DOHH2 (cell line): ENCODE measurements around the gene SLC6A19.

Source experiments
- H3F3A ChIP-seq: fragments of 200-600 bp; sonication (generic), shearing (Covaris generic); 2 replicates; pipeline ENCODE4 v1.6.0; 2016; ENCODE audit warnings: antibody characterized with exemption, mild to moderate bottlenecking; ENCODE audit not compliant: control insufficient read depth, insufficient read depth
- H3K27ac ChIP-seq: fragments of 200-600 bp; sonication (generic); 2 replicates; pipeline ENCODE4 v1.5.1; 2014; ENCODE audit warnings: low read depth, mild to moderate bottlenecking, low read length, moderate library complexity
- H3K27me3 ChIP-seq: fragments of 200-600 bp; sonication (generic); 2 replicates; pipeline ENCODE4 v1.6.1; 2014; ENCODE audit warnings: mild to moderate bottlenecking, low read length, mixed read lengths; ENCODE audit not compliant: control insufficient read depth
- H3K36me3 ChIP-seq: fragments of 200-600 bp; sonication (generic); 2 replicates; pipeline ENCODE4 v1.6.1; 2014; ENCODE audit warnings: mild to moderate bottlenecking, low read length, moderate library complexity, mixed read lengths; ENCODE audit not compliant: control insufficient read depth
- H3K4me1 ChIP-seq: fragments of 200-600 bp; sonication (generic); 2 replicates; pipeline ENCODE4 v1.6.1; 2014; ENCODE audit warnings: mild to moderate bottlenecking, low read length, mixed read lengths; ENCODE audit not compliant: control insufficient read depth
- H3K4me2 ChIP-seq: fragments of 200-600 bp; sonication (generic); 2 replicates; pipeline ENCODE4 v1.6.0; 2014; ENCODE audit warnings: mild to moderate bottlenecking, low read length, moderate library complexity
- H3K4me3 ChIP-seq: fragments of 200-600 bp; sonication (generic); 2 replicates; pipeline ENCODE4 v1.5.1; 2014; ENCODE audit warnings: mild to moderate bottlenecking, low read length, mixed read lengths
- H3K79me2 ChIP-seq: fragments of 200-600 bp; sonication (generic); 2 replicates; pipeline ENCODE4 v1.6.1; 2014; ENCODE audit warnings: mild to moderate bottlenecking, low read length, mixed read lengths; ENCODE audit not compliant: control insufficient read depth
- H3K9me2 ChIP-seq: fragments of 200-600 bp; sonication (generic); replicated peaks from 2 replicates; pipeline ENCODE4 v1.6.1; 2014; ENCODE audit warnings: mild to moderate bottlenecking, low read length, mixed read lengths; ENCODE audit not compliant: control insufficient read depth
- H3K9me3 ChIP-seq: fragments of 200-600 bp; sonication (generic); 2 replicates; pipeline ENCODE4 v1.6.1; 2014; ENCODE audit warnings: antibody characterized with exemption, low read length, mixed read lengths; ENCODE audit not compliant: control insufficient read depth, insufficient read depth
- H4K20me1 ChIP-seq: fragments of 200-600 bp; sonication (generic); 2 replicates; pipeline ENCODE4 v1.6.0; 2014; ENCODE audit warnings: low read depth, mild to moderate bottlenecking, antibody characterized with exemption, low read length, moderate library complexity; ENCODE audit not compliant: control insufficient read depth, insufficient read depth
- EZH2phosphoT487 ChIP-seq: fragments of 200-600 bp; sonication (generic); IDR thresholded peaks from 2 replicates; pipeline ENCODE4 v1.6.1; 2017; ENCODE audit warnings: borderline replicate concordance, mild to moderate bottlenecking, antibody characterized with exemption, low read length, moderate library complexity, mixed read lengths
- TF ChIP-seq, protein P1 (sequence below): fragments of 200-600 bp; sonication (generic); IDR thresholded peaks from one replicate; pipeline ENCODE4 v1.5.1; 2014; ENCODE audit warnings: antibody characterized with exemption, mild to moderate bottlenecking, low read depth, low read length; ENCODE audit not compliant: poor library complexity, severe bottlenecking

SLC6A19 gene

DNA sequence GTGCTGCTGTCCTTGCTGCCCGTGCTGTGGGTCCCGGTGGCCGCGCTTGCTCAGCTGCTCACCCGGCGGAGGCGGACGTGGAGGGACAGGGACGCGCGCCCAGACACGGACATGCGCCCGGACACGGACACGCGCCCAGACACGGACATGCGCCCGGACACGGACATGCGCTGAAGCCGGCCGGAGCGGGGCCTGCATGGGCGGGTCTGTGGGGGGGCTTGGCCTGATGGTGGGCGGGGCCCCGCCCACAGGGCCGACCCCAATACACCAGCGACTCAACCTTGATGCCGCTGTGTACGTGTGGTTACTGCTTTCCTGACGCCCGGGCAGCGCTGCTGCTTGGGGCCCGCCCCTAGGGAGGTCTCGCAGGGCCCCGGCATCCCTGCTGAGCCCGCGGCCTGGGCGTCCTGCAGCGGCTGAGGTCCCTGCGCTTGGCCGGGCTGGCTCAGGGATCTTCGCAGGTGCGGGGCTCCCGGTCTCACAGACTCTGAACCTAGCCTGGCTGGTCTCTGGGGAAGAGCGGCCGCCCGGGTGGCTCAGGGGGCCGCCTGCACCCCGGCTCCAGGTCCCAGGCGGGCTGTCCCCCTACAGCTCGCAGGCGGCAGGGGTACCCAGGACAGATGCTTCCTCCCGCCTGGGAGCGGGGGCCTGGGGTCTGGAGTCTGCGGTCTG lies 44.6 kb downstream of the SLC6A19 start:
- TF ChIP-seq, protein P1, sequence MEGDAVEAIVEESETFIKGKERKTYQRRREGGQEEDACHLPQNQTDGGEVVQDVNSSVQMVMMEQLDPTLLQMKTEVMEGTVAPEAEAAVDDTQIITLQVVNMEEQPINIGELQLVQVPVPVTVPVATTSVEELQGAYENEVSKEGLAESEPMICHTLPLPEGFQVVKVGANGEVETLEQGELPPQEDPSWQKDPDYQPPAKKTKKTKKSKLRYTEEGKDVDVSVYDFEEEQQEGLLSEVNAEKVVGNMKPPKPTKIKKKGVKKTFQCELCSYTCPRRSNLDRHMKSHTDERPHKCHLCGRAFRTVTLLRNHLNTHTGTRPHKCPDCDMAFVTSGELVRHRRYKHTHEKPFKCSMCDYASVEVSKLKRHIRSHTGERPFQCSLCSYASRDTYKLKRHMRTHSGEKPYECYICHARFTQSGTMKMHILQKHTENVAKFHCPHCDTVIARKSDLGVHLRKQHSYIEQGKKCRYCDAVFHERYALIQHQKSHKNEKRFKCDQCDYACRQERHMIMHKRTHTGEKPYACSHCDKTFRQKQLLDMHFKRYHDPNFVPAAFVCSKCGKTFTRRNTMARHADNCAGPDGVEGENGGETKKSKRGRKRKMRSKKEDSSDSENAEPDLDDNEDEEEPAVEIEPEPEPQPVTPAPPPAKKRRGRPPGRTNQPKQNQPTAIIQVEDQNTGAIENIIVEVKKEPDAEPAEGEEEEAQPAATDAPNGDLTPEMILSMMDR: no peak
- TF ChIP-seq EZH2phosphoT487: no peak
- no peaks in the 10 kb centered on the region for H3F3A ChIP-seq
- no peak overlapping the region for H3K4me2 ChIP-seq
- H3K9me3 ChIP-seq: no peaks in the 10 kb centered on the region
- no peaks in the 10 kb centered on the region for H3K36me3 ChIP-seq
- 0 out of 2 replicates have a peak, but pooled peaks cover 3% of the 10 kb centered on the region for H4K20me1 ChIP-seq
- H3K27ac ChIP-seq: no peak overlapping the region
- H3K4me1 ChIP-seq: no peaks in the 10 kb centered on the region
- no peak overlapping the region for H3K4me3 ChIP-seq
- no peaks in the 10 kb centered on the region for H3K27me3 ChIP-seq
- no peaks in the 10 kb centered on the region for H3K79me2 ChIP-seq
- no peaks in the 10 kb centered on the region for H3K9me2 ChIP-seq

DNA sequence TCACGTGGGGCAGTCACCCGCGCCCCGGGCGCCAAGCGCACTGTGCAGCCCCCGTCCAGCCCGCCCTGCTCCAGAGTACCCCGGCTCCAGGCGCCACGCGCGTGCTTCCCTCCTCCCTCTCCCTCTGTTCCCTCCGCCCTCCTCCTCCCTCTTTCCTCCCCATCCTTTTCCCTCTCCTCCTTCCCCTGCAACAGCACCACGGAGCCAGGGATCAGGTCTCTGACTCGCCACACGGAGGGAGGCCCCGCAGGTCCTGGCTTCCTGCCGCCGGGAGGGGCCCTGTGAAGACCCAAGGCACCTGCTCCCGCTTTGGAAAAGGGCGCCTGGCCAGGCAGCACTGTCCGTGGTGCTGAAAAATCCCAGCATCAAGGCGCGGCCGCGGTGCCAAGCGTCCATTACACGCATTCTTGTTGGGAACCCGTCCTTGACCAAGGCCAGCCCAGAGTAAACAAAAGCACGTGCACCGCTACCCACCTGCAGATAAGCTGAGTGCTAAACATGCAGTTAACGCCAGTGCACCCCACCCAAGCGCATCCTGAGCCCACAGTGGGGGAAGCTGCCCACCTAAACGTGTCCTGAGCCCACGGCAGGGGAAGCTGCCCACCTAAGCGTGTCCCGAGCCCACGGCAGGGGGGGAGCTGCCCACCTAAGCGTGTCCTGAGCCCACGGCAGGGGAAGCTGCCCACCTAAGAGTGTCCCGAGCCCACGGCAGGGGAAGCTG lies 45.5 kb downstream of the SLC6A19 start:
- Histone ChIP-seq H3K4me1 (no peaks in the 10 kb centered on the region), H3F3A (no peaks in the 10 kb centered on the region), H3K4me3 (no peak overlapping the region), H3K27ac (no peak overlapping the region), H3K9me3 (no peaks in the 10 kb centered on the region), H4K20me1 (0 out of 2 replicates have a peak, but pooled peaks cover 3% of the 10 kb centered on the region), H3K4me2 (no peak overlapping the region), H3K36me3 (no peaks in the 10 kb centered on the region), H3K9me2 (no peaks in the 10 kb centered on the region), H3K27me3 (no peaks in the 10 kb centered on the region), H3K79me2 (no peaks in the 10 kb centered on the region)
- TF ChIP-seq, protein P1: no peak
- no peak for TF ChIP-seq EZH2phosphoT487

DNA sequence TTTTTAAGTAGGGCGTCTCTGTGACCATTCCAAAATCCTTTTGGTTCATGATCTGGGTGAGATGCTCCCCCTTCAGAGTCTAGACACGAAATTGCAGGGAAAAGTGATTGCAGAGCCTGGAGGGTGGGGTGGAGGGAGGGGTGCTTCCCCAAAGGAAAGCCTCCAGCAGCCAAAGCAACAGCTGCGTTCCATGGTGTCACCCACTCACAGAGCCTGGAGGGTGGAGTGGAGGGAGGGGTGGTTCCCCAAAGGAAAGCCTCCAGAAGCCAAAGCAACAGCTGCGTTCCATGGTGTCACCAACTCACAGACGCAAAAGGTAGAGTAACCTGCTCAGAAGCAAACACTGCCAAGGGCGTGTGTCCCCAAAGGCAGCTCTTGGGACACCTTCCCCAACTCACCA lies 46.4 kb downstream of the SLC6A19 start:
- H3K4me2 ChIP-seq: no peak overlapping the region

More for the DNA sequence above, 46.4 kb downstream of the SLC6A19 start:
- TF ChIP-seq EZH2phosphoT487: no peak
- TF ChIP-seq, protein P1: no peak
- H3K79me2 ChIP-seq: no peaks in the 10 kb centered on the region
- no peak overlapping the region for H3K27ac ChIP-seq
- 0 out of 2 replicates have a peak, but pooled peaks cover 3% of the 10 kb centered on the region for H4K20me1 ChIP-seq
- no peaks in the 10 kb centered on the region for H3K27me3 ChIP-seq
- no peaks in the 10 kb centered on the region for H3K36me3 ChIP-seq
- no peaks in the 10 kb centered on the region for H3K4me1 ChIP-seq
- H3F3A ChIP-seq: no peaks in the 10 kb centered on the region
- H3K9me3 ChIP-seq: no peaks in the 10 kb centered on the region
- H3K4me3 ChIP-seq: no peak overlapping the region
- no peaks in the 10 kb centered on the region for H3K9me2 ChIP-seq
